GM19397 (cell line): ENCODE data around the gene KLC4.
"Not testable (repeated sequence)": the region's sequence is repeated elsewhere in the genome, so short reads cannot be mapped to it uniquely, and the experiment has no call there.

ENCODE experiments used
- ATAC-seq: cut with Tn5 transposase; IDR thresholded peaks from one replicate; pipeline ENCODE4 v1.9.1; 2021; ENCODE audit warnings: mild to moderate bottlenecking, moderate library complexity; ENCODE audit not compliant: unreplicated experiment

The KLC4 gene

DNA sequence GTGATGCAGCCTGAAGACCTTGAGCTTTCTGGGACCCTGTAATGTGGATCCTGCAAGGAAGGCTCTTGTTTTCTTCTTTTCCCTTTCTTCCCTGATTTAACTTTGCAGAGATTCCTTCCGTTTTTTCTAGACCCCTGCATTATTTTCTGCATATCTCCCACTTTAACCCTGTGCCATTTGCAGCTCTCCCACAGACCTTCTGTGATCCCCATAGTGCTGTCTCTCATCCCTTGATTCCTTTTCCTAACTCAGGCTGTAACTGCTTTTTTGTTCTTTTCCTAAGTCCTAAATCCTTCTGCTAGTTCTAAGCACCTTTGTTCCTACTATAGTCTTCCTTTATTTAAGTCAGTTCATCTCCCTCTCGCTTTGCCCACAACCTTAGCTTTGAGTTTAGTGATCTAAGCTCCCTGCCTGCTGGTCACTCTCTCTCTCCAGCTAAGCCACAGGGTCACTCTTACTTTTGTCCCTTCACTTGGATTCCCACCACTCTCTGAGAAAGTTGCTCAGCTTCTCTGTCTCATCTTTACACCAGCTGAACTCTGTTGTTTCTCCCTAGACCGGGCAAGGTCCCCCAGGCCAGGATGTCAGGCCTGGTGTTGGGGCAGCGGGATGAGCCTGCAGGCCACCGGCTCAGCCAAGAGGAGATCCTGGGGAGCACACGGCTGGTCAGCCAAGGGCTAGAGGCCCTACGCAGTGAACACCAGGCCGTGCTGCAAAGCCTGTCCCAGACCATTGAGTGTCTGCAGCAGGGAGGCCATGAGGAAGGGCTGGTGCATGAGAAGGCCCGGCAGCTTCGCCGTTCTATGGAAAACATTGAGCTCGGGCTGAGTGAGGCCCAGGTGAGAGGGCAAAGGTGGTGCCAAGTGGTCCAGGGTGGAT is 1.6 kb downstream of the KLC4 start:
- ATAC-seq: no peak

- no peak for ATAC-seq
These were observed 2.4 kb downstream of the KLC4 start for GRCh38 chr6:43061861-43062260.

DNA sequence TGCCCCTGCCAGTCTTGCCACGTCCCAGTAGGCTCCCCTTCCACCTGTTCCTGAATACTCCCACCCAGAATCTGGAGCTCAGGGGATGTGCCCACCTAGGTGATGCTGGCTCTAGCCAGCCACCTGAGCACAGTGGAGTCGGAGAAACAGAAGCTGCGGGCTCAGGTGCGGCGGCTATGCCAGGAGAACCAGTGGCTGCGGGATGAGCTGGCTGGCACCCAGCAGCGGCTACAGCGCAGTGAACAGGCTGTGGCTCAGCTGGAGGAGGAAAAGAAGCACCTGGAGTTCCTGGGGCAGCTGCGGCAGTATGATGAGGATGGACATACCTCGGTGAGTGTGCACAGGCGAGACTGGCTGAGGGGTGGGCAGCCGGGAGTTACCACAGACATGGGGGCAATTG is 3.4 kb downstream of the KLC4 start:
- ATAC-seq: no peak

GRCh38 chr6:43070028-43070632 is 10.7 kb downstream of the KLC4 start:
- no peak for ATAC-seq

DNA sequence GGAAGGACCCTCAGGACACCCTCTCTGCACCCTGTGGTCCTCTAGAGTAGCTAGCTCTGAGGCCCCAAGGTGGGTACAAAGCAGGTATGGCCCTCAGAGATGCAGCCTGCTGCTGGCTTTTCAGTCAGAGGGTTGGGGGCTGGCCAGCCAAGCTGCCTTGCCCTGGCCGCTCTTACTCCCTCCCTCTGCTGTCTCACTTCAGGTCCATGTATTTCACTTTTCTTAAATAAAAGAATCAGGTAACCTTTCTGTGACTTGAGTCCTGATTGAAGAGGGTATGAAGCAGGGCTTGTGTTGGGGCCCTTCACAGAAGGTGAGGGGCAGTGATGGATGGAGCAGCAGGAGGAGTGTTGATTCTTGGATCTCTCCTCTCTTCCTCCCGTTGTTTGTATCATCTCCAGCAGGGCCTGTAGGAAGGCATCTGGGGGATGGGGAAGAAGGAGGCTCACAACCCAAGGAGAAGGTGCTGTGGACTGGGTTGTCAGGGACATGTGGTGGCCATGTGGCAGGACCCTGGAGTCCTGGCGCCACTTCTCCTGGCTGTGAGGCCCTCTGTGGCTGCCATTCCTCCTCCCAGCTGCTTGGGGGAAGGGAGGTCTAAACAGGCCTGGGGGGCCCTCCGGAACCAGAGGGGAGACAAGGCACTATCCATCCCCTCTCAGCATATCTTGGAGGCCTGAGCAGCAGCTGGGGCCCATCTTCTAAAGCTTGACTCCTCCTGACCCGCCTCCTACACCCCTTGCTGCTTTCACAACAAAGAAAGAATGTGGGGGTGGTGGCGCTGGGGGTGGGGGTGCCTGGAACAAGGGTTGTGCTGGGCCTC is 15.6 kb downstream of the KLC4 start:
- ATAC-seq: no peak

- no peak for ATAC-seq
These were observed 16.4 kb downstream of the KLC4 start, which contains the start of gene PTK7 for GRCh38 chr6:43075670-43076463. TSS of gene PTK7 (plus strand) at chr6:43076314. CDS start at chr6:43076489, 175 bp downstream.

DNA sequence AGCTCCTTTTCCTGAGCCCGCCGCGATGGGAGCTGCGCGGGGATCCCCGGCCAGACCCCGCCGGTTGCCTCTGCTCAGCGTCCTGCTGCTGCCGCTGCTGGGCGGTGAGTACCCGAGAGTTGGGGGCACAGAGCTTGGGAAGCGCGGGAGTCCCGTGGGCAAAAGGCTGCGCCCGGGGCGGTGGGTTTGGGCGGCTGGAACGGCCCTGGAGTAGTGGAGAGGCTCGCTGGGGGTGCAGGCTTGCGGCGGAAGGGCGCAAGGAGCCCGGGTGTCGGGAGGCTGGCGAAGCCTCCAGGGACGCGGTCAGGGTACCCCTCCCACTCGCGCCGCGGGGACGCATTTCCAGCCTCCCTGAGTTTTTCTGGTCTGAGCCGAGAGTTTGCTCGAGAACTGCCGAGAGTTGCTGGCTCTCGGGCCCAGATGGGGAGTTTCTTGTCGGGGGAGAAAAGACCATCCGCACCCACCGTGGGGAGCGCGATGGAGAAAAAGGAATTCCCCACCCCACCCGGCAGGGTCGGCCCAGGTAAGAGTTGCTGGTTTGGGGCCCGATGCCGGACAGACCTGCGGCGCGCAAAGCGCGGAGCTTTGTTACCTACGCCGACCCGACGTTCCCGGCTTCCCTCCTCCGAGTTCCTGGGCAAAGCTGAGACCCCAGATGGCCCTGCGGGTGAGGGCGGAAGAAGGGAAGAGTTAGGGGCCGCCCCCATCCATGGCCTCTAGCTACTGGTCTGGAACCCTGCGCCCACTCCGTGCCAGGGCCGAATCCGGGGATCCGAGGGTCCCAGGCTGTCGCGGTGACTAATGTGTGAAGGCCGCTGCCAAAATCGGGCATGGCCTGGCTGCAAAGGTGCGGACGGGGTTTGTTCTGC is 17.3 kb downstream of the KLC4 start:
- no peak for ATAC-seq

- ATAC-seq: no peak
These were observed 17.9 kb downstream of the KLC4 start for GRCh38 chr6:43077333-43077809.

GRCh38 chr6:43077981-43078511 is 18.6 kb downstream of the KLC4 start:
- no peak for ATAC-seq

- no peak for ATAC-seq
These were observed 19.3 kb downstream of the KLC4 start for GRCh38 chr6:43078691-43079090.

GRCh38 chr6:43081043-43081442 is 21.6 kb downstream of the KLC4 start:
- no peak for ATAC-seq

- ATAC-seq: not testable (repeated sequence)
These were observed 22.5 kb downstream of the KLC4 start for GRCh38 chr6:43081922-43082321.

- ATAC-seq: no peak
These were observed 23.6 kb downstream of the KLC4 start for GRCh38 chr6:43082806-43083655.

DNA sequence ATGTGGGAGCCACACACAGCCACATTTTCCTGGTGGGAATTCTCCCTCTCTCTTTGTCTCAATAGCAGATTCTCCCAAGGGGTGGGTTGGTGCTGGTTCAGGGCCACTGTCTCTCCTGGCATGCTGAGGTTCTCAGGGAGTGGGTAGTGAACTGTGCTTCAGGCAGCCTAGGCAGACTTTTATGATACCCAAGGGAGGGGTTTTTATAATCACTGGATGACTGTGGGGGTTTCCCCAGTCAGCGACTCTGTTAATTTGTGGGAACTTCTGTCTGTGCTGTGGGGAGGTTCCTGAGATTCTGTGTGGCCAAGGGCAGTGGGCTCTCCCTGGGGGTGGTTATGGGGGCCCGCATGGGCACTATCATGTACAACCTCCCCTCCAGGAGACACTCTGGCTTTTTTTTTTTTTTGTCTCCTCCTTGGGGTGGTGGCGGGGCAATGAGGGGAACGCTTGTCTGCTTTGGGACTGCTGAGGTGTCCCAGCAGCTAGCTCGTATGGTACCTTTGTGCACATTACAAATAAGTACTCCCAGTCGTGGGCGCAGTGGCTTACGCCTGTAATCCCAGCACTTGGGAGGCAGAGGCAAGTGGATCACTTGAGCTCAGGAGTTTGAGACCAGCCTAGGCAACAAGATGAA is 26.7 kb downstream of the KLC4 start:
- ATAC-seq: no peak

- ATAC-seq: no peak
These were observed 29.2 kb downstream of the KLC4 start for GRCh38 chr6:43088654-43089056.

DNA sequence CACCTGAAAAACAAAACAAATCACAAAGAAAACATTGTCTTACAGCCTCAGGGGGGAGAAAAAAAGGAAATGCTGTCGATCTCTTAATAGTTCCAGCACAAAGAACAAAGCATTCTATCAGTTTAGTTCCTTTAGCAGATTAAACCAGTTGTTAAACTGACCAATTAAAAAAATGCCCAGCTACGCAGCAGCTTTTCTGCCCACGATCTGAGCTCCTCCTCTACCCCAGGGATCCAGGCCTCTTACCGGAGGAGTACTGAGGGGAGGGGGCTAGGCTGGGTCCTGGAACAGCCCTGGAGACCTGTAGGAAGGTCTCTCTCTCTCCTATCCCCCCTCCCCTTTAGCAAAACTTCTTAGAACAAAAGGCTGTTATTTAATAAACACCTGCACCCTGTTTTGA is 30.0 kb downstream of the KLC4 start:
- no peak for ATAC-seq

- no peak for ATAC-seq
These were observed 30.6 kb downstream of the KLC4 start for GRCh38 chr6:43089874-43090558.
